GM18858 (cell line): ENCODE measurements around the gene RAPGEF1.

ENCODE experiments used
- ATAC-seq: cut with Tn5 transposase; IDR thresholded peaks from one replicate; pipeline ENCODE4 v1.9.1; 2021; ENCODE audit not compliant: unreplicated experiment

RAPGEF1 gene

DNA sequence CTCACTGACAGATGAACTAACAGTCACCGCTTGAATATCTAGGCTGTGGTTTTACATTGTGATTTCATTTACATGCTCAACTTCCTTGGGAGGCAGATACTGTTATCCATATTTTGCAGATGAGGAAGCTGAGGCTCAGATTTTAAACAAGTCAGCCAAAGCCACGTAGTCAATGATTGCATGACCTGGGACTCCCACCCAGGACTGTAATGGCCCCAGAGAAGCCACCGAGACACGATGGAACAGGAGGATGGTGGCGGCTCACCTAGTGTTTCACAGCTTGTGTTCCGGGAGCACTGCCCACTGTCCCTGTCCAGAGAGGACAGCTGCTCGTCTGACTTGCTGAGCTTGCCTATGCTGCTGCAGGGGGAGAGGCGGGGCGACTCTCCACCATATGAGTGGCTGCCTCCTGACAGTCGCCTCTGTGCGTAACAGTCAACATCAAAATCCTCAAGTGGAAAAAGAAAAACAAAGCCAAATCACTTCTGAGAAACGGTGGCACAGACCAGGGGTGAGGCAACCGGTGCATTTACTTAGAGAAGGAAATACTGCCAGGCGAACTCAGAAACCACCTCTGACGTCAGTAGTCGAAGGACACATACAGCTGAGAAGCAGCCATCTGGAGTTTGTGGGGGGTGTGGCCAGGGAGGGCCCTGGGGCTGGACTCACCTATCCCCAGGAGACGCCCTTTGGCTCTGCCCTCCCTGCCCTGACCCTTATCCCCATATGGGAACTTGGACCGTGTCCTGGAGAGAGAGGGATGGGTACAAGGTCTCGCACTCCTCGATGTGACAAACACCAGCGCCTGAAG, 112.0 kb downstream of the RAPGEF1 start:
- ATAC-seq: no peak

DNA sequence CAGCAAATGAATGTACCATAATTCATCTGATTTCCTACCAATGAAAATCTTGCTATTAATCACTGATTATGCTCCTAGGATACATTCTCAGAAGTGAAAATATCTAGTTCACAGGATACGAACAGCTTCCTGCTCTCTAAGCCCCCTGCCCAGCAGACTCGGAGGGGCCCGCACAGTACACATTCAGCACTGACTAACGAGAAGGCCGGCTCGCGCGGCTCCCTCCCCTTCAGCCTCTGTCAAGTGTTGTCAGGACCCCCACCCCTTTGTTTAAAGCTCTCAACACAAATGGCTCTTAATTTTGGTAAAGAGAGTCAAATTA, 112.6 kb downstream of the RAPGEF1 start:
- no peak for ATAC-seq

DNA sequence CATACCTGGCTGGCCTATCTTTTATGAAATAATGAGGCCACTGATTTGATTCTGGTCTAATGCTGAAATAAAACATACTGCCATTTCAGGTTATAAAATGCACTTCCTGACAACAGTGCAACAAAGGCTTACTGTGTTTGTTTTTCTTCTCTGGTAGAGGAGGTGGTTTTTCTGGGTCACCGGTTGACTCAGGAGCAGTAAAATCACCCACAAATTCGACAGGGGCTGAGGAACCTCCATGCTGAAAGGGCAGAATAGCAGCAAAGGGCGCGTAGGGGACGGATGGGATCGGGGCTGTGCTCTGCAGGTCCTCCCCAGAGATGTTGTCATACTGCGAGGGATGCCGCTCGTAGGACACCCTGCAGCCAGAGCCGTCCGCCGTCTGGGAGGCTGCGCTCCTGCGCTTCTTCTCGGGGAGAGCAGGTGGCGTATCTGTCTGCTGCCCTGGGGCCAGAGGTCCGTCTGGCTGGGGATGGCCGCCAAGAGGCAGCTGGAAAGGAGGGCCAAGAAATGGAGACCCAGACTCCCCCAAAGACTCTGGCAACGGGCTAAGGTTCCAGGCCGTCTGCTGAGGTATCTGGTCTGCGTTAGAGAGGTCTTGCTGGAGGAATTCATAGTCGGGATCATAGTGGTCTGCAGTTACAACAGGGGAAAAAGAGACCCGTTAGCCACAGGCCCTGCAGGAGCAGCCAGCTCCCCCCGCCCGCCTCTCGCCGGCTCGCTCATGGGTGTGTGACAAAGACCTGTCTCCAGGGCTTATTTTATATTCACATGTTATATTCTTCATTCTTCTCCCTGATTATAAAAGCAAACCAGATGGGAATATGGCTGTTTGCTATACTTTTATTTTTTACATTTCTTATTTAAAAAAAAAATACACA, 113.8 kb downstream of the RAPGEF1 start:
- ATAC-seq: no peak

DNA sequence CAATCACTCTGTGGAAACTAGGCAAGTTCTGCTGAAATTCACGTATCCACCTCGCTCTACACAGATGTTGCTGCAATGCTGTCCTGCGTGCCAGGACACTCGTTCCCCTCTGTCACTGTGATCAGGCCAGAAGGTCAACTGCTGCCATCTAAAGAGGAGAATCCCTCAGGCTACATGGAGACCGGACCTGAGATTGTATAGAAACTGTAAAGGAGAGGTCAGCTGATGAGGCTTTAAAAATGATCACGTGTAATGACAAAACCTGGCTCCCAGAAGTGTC, 114.4 kb downstream of the RAPGEF1 start:
- ATAC-seq: no peak

DNA sequence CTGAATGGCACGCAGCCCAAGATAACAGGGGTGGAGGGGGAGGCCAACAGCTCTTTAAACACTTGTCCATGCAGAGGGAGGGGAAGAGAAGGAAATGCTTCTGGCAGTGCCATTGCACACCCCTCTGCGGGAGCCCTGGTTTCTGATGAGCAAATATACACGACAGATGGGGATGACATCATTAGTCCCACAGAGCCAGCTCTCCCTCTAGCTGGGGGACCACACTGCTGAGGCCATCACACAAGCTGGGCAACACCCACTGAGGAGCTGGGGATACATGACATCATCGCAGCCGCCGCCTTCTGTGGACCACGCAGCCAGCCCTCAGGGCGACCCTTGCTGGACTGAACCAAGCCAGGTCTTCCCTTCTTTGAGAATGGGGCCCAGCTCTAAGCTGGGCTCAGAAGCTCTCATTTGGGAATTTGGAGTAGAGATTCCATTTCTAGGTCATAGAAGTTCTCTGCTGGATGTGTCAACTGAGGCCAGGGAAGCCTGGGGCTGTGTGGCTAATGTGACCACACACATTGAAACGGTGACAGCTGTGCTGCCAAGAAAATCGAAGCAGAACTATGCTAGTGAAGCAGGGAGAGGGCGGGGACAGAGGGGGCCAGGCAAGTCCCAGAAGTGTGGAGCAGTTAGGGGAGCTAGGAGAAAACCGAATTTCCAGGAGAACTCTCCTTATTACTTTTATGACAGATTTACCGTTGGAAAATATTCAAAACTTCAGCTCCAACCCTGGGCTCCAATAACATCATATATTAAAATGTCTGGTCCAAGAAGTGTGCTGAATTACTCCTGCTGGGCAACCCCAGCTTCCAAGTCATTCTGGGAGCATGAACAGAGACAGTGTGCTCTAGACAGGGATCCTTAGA, 115.0 kb downstream of the RAPGEF1 start:
- ATAC-seq: no peak

DNA sequence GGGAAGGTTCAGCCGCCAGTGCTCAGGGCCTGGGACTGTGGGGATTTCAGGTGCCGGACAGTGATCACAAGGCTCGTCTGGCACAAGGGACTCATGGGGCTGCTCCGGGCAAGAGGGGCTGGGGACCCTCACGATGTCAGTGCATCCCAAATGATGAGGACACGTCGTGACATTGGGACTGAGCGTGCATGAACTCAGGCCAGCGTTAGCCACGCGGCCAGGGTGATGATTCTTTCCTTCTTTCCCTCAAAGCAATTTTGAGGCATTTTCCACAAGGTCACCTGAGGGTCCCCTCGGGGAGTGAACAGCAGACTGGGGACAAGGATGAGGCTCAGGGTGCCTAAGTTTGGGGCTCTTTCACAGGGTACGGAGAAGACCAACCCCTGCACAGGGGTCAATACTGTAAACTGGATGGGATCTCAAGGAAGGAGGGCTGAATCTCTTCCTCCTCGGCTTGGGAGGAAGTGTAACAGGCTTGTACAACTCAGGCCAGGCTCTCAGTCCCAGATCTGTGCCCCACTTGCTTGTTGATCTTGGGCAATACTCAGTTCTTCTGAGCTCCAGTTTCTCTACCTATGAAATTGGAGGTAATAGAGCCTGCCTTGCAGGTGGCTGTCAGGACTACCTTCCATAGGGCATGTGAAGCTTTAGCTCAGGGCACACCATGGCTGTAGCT, 116.1 kb downstream of the RAPGEF1 start:
- no peak for ATAC-seq

DNA sequence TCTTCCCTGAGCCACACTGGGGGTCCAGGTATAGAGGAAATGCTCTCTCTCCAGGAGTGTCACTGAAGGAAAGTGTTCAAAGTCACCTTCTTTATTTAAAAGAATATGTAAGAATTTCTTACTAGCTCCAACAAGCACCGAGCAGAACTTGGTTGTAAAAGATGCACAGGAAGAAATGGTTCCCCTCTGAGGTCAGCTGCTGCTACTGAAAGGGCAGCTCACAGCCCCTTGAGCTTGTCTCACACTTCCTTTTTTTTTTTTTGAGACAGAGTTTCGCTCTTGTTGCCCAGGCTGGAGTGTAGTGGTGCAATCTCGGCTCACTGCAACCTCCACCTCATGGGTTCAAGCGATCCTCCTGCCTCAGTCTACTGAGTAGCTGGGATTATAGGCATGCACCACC, 117.4 kb downstream of the RAPGEF1 start:
- no peak for ATAC-seq

DNA sequence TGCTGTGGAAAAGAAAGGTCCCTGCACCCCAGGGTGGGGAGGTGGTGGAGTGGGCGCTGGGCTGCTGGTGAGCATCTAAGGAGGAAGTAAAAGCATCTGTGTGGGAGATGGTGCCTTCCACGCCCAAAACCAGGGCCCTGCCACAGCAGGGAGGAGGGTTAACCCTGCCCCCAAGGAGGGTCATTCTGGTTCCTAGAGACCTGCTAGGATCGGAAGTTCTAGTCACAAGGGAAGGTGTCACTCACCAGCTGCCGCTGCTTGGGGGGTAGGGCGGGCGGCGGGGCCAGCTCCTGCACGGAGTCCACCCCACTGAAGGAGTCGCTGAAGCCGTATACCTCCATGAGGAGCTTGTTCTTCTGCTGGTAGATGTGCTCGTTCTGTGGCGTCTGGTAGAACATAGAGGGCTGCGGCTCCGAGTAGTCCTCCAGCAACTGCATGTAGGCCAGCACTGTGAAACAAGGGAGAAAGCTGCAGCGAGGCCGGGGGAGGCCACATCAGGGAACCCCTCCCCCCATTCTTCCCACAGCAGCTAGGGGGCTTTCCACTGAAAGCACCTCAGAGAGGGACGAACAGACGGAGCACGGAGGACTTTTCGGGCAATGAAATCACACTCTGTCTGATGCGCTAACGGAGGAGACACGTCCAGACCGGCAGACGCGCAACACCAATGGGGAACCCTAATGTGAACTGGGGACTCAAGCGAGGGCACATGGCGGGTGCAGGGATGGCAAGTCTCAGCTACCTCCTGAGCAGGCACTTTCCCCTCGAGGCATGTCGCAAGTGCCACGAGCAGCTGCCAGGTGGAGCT, 118.1 kb downstream of the RAPGEF1 start:
- ATAC-seq: no peak

DNA sequence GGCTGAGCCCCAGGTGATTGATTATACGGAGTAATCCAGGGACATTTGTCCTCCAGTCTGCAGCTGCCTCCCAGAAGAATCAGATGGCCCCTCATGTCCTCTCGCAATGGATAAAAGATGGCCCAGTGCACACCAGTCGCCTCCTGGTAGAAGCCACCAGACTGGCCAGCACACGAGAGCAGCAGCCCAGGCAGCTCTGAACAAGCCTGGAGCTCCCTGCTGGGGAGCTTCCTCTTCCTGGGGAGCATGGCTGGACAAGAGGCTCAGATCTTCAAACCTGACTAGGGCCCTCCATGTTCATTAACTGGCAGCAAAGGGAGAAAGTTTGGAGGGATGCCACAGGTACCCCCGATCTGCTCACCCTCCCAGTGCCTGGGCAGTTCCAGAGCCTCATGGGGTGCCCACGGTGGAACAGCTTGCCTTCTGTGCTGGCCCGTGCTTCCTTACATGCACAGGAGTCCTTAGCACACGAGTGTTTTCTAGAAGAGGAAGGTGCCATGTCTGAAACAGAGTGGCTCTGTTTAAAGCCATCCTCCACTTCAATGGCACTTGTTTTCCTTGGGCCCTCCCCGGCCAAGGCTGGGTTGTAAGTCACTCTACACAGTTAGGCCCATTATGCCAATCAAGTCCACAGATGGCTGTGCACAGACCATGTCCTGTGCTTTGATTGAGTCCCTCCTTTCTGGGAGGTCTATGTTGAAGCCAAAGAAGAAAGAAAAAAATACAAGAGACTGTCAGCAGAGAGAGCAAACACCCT, 118.9 kb downstream of the RAPGEF1 start:
- no peak for ATAC-seq

DNA sequence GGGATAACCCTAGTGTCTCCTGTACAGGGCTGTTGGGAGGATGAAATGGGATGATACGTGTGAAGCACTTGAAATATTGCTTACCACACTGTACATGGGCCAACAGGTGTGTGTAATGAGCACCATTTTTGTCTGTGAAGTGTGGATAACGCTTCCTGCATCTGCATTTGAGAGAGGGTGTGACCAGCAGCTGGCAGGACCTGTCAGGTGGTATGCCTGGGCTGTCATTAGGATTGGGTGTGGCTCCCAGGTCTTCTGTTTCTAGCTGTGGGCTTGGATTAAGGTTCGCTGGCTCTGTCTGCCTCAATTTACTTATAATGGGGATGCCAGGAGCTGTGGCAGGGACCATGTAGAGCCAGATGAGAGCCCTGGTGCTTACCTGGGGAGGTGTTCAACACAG, 120.2 kb downstream of the RAPGEF1 start:
- no peak for ATAC-seq

DNA sequence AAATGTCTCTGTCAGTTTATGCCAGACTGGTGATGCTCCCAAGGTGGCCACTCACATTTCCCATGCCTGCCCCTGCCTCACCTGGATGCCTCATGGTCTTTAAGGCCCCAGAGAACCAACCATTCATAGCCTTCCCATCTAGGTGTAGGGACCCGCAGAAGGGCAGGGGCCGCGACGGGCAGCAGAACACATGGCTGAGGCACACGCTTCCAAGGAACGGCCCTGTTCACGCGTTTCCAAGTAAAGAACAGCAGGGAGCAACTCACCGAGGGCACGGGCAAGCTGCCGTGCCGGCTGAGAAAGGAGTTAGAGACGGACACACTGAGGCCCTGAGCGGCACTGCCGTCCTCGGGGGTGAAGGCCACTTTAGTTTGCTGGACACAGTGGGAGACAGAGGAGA, 121.1 kb downstream of the RAPGEF1 start:
- ATAC-seq: no peak

DNA sequence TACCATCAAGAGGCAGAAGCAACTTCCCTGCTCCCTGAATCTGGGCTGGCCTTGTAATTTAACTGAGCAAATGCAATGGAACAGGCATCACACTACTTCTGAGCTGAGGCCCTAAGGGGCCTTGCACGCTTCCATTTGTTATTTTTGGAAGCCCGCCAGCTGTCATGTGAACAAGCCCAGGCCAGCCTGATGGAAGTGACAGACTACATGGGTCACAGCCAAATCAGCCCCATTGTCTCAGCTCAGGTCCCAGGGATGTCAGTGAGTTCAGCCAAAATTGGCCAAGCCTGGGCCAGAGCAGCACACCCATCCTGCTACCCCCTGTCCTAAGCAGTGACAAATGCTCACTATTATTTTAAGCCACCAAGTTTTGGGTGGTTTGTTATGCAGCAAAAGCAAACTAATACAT, 121.8 kb downstream of the RAPGEF1 start:
- no peak for ATAC-seq

DNA sequence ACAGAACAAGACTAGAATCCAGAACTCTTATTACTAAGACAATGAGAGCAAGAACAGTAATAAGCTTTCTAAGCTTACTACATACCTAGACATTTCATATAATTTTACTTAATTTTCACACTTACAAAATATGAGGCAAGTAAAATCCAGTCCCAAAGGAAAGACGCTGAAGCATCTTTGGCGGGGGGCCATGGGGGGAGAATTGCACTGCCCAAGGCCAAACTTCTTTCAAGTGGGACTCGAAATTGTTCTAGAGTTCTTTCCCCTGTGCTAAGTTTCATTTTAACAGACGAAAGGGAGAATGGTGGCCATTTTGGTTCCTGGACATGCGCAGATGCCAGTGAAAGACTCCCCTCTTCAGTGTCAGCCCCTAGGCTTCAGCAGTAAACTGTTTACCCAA, 122.3 kb downstream of the RAPGEF1 start:
- ATAC-seq: no peak

DNA sequence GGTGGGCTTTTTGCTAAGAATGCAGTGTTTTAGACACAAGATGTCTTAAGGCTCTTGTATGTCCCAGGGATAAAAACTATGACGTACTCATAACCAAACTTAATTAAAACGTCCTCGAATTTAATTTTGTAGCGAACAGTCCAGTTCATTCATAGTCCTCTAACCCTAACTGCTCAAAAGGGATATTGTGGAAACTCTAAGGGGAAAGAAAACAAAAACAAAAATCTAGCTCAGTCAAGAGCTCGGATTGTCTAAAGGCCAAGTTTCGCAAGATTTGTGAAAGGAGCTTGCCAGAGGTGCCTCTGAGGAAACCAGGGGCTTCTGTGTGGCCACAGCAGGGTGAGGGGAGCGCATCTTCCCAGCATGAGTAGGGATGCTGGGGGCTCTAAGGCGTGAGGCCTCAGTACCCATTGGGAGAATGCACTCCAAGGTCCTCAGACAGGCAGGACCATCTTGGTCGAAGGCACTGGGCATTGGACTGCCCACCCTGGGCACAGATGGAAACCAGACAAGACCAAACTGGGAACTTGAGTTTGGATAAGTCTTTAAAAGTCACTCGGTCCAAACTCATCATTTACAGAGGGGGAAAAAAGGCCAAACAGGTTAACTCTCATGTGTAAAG, 122.8 kb downstream of the RAPGEF1 start:
- ATAC-seq: no peak

DNA sequence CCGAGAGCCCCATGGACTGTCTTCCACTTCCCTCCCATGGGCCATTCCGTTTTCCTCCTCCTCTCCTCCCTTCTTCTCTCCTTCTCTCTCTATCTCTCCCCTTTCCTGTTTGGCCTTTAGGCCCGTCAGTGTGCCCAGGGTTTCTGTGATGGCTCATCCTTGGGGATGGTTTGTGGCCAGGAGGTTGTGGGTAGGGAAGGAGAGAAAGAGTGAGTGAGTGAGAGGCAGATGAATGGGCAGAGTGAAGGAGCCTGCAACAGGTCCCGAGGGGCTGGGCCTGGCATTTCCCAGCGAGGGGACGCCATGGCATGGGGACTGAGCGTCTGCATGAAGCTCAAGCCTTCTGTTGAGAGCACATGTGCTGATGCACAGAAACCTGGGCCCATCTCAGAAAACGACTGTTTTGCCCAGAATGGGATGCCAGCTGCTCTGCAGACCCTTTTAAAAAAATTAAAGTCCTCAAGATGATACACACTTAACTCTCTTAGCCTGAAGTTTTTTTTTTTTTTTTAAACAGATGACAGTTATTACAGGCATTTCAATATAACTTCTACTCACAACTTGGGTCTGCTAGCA, 125.4 kb downstream of the RAPGEF1 start:
- ATAC-seq: no peak

DNA sequence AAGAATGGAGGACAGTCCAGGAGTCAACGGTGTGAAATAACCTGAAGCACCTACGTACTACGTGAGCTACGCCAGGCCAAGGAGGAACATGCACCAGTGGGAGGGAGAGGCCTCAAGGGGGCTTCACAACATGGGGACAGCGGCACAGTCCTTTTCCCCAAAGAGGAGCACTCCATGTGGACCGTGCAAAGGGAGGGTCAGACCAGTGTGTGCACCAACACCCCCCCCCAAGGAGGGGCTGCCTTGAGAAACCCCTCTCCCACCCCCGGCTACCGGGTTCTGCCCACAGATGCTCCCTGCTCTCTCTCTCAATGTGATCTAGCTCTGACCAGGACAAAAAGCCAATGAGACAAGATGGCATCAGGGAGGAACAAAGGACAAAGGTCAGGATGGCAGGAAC, 126.0 kb downstream of the RAPGEF1 start:
- no peak for ATAC-seq

DNA sequence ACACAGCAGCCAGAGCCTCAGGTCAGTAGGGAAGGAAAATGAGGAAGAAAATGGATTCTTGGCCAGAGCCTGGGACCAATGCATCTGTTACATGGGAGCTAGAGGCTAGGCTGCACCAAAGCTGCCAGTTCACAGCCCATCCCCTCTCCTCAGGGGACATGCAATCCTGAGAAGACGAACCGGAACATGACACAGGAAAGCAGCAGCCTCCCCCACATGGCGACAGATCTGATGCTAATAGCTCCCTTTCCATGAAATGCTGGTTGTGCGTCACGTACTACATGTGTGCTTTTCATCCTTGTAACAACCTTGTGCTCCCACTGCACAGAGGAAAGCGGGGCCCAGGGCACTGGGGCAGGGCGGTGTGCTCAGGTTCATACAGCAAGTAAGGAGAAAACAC, 127.0 kb downstream of the RAPGEF1 start:
- ATAC-seq: no peak

DNA sequence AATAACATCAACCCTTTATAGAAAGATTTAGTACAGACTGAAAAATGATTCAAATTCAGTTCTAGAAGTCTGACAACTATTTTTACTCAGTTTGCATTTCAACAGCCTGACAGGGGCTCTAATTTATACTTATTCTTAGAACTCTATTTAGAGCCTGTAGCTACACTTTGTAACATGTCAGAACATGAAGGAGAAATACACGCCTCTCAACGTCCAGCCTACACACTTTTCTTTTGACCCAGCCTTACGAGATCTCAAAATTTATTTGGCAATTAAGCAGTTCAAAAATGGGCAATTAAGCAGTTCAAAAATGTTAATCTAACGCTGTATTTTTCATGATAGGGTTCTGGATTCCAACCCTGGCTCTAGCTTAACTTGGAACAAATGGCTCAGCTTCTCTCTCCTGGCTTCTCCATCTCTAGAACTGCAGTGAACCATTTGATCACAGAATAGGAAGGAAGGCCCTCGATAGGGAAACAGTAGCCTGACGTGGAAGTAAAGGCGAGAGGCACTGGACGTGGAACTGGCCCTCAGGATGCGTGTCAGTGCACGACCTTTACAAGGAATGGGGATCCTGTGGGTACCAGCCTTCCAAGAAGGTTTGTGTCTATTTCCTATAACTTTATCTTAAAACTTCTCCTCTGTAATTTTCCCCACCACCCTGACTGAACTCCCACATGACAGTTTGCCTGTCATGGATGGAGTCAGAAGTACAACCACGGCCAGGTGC, 128.1 kb downstream of the RAPGEF1 start:
- ATAC-seq: no peak
